Nephron (organoid): ENCODE results near the gene KAZN.
A peak's percentile ranks its signal among the peaks of the same experiment; 100 is the strongest.

Experiments used
- H3K27ac Mint-ChIP-seq, 3 experiments: 2 replicates each; pipeline ENCODE4 v1.8.0; 2020; ENCODE audit warnings: mixed read lengths in 3 of 3, mild to moderate bottlenecking in 2 of 3, moderate library complexity in 1 of 3
- H3K27me3 Mint-ChIP-seq: 2 replicates; pipeline ENCODE4 v1.8.0; 2021; ENCODE audit warnings: low read depth, mild to moderate bottlenecking, moderate library complexity, mixed read lengths
- H3K36me3 Mint-ChIP-seq: 2 replicates; pipeline ENCODE4 v1.8.0; 2020; ENCODE audit warnings: low read depth, mixed read lengths
- H3K4me1 Mint-ChIP-seq: 2 replicates; pipeline ENCODE4 v1.8.0; 2020; ENCODE audit warnings: mixed read lengths
- H3K4me3 Mint-ChIP-seq, 3 experiments: 2 replicates each; pipeline ENCODE4 v1.8.0; 2020; ENCODE audit warnings: mild to moderate bottlenecking in 3 of 3, mixed read lengths in 3 of 3, moderate library complexity in 2 of 3
- H3K9me3 Mint-ChIP-seq: 2 replicates; pipeline ENCODE4 v1.8.0; 2020; ENCODE audit warnings: mixed read lengths
- TF ChIP-seq, protein P1 (sequence below), 3 experiments: fragments of 200-600 bp; sonication (generic); IDR thresholded peaks; one replicate each; pipeline ENCODE4 v1.5.0; 2021; ENCODE audit warnings: antibody characterized with exemption in 3 of 3; ENCODE audit not compliant: unreplicated experiment in 3 of 3

KAZN gene

DNA sequence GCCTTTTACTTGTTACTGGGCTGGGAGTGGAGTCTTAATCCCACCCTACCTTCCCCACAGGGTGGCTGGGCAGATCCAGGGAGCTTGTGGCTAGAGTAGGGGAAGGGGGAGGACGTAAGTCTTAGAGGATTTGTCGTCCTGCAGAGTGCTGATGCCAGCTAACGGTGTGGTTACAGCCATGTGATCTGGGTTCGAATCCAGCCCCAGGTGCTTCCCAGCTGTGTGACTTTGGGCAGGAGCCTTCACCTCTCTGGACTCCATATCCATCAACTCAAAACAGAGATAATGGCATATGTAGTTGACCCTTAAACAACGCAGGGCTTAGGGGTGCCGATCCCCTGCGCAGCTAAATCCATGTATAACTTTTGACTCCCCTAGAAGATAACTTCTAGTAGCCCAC lies 446.6 kb downstream of the KAZN start:
- TF ChIP-seq, protein P1, sequence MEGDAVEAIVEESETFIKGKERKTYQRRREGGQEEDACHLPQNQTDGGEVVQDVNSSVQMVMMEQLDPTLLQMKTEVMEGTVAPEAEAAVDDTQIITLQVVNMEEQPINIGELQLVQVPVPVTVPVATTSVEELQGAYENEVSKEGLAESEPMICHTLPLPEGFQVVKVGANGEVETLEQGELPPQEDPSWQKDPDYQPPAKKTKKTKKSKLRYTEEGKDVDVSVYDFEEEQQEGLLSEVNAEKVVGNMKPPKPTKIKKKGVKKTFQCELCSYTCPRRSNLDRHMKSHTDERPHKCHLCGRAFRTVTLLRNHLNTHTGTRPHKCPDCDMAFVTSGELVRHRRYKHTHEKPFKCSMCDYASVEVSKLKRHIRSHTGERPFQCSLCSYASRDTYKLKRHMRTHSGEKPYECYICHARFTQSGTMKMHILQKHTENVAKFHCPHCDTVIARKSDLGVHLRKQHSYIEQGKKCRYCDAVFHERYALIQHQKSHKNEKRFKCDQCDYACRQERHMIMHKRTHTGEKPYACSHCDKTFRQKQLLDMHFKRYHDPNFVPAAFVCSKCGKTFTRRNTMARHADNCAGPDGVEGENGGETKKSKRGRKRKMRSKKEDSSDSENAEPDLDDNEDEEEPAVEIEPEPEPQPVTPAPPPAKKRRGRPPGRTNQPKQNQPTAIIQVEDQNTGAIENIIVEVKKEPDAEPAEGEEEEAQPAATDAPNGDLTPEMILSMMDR (IDR thresholded peaks at IDR 0.05; ENCODE audit: unreplicated experiment in 3 of 3) = no peak
- no peaks in the 10 kb centered on the region for H3K27me3 Mint-ChIP-seq
- H3K36me3 Mint-ChIP-seq = peaks cover 9% of the 10 kb centered on the region
- H3K9me3 Mint-ChIP-seq = no peaks in the 10 kb centered on the region
- H3K27ac Mint-ChIP-seq = no peak overlapping the region
- no peaks in the 10 kb centered on the region for H3K4me1 Mint-ChIP-seq
- no peak overlapping the region for H3K4me3 Mint-ChIP-seq

DNA sequence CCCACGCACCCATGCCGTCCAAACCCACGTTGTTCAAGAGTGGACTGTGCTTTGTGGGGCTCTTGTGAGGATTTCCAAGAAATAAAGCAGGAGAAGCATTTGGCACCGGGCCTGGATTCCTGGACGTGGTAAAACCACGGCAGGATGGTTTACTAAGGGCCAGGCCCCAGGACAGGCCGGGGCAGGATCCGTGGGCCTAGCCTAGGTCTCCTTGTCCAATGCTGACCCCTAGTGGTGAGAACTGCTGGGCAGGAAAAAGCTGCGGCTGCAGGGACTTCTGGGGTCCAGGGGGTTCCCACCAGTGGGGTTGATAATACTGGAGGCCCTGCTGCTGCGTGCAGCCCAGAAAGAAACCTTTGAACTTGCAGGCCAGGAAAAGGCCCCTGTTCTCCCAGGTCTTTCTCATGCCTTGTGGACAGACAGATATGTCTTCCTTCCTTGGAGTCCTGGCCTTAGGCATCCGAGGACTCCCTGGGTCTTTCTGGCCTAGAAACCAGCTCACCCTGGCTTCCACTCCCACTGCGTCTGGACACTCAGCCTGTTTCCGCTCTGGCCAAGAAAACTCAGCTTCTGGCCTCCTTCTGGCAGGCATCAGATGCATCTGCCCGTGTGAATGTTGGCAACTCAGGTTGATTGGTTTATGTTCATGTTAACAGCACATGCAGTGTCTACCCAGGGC lies 448.1 kb downstream of the KAZN start:
- TF ChIP-seq, protein P1 (IDR thresholded peaks at IDR 0.05; ENCODE audit: unreplicated experiment in 3 of 3) = peak; percentile 90 to 95 (median 92)
- Mint-ChIP-seq H3K36me3 (peaks cover 12% of the 10 kb centered on the region), H3K4me3 (no peak overlapping the region), H3K27ac (peak overlapping the region in 2 of 3 experiments; percentile 65 to 81), H3K4me1 (no peaks in the 10 kb centered on the region), H3K27me3 (no peaks in the 10 kb centered on the region), H3K9me3 (no peaks in the 10 kb centered on the region)

DNA sequence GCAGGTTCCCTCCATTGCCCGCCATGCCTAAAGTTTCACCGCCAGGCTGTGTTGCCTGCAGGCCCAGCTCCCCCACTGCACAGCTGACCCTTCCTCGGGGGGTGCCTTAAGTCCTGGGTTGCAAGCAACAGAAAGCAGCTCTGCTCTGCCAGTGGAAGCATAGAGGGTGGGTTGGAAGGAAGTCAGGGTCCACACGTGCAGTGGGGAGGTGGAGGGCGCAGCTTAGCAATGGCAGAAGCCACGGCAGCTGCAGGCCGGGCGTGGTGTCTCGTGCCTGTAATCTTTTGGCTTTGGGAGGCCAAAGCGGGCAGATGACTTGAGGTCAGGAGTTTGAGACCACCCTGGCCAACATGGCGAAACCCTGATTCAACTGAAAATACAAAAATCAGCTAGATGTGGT lies 448.8 kb downstream of the KAZN start:
- H3K36me3 Mint-ChIP-seq = peaks cover 18% of the 10 kb centered on the region
- H3K4me3 Mint-ChIP-seq = no peak overlapping the region
- TF ChIP-seq, protein P1 (IDR thresholded peaks at IDR 0.05; ENCODE audit: unreplicated experiment in 3 of 3) = no peak
- H3K27me3 Mint-ChIP-seq = no peaks in the 10 kb centered on the region
- no peak overlapping the region for H3K27ac Mint-ChIP-seq
- no peaks in the 10 kb centered on the region for H3K4me1 Mint-ChIP-seq
- no peaks in the 10 kb centered on the region for H3K9me3 Mint-ChIP-seq

DNA sequence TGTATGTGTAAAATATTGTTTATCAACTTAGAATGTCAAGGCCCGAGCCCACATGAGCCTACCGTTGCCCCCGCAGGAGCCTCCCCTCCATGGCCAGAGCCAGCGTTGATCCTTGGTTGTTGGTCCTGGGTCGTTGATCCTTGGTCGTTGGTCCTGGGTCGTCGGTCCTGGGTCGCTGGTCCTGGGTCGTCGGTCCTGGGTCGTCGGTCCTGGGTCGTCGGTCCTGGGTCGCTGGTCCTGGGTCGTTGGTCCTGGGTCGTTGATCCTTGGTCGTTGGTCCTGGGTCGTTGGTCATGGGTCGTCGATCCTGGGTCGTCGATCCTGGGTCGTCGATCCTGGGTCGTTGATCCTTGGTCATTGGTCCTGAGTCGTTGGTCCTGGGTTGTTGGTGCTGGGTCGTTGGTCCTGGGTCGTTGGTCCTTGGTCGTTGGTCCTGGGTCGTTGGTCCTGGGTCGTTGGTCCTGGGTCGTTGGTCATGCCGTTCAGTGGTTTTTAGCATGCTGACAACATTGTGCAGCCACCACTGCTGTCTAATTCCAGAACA lies 450.0 kb downstream of the KAZN start:
- Mint-ChIP-seq H3K27ac (no peak overlapping the region), H3K4me3 (no peak overlapping the region), H3K9me3 (no peaks in the 10 kb centered on the region), H3K36me3 (peaks cover 19% of the 10 kb centered on the region), H3K27me3 (no peaks in the 10 kb centered on the region), H3K4me1 (no peaks in the 10 kb centered on the region)
- TF ChIP-seq, protein P1 (IDR thresholded peaks at IDR 0.05; ENCODE audit: unreplicated experiment in 3 of 3) = no peak

DNA sequence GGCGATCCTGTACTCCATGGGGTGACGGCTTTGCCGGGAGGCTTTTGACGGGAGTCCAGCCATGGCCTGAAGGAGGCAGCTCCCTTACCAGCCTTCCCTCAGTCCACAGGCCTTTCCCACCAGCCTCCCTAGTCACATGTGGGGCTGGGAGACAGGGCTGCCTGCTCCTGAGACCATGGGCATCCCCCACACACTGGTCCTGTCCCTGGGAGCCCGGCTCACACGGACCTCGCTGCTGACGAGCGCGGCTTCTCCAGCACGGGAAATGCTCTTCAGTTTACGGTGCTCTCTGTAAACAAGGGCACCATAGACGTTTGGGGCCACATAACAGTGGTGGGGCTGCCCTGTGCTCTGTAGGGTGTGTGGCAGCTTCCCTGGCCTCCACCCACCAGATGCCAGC lies 450.6 kb downstream of the KAZN start:
- TF ChIP-seq, protein P1 (IDR thresholded peaks at IDR 0.05; ENCODE audit: unreplicated experiment in 3 of 3) = no peak
- no peak overlapping the region for H3K4me3 Mint-ChIP-seq
- H3K27me3 Mint-ChIP-seq = no peaks in the 10 kb centered on the region

More for the DNA sequence above, 450.6 kb downstream of the KAZN start:
- Mint-ChIP-seq H3K4me1 (no peaks in the 10 kb centered on the region), H3K36me3 (peaks cover 21% of the 10 kb centered on the region), H3K9me3 (no peaks in the 10 kb centered on the region), H3K27ac (no peak overlapping the region)
